Measurements from ENCODE around the gene ANO10. TPM values are rescaled to one million over a fixed set of nuclear protein-coding genes. Genes with fewer than 3 reads are reported as not detected.

ANO10 gene
- total RNA-seq, 2 experiments from 2014 or later = 6.3 to 8.9 TPM

- H3K27me3 Mint-ChIP-seq = no peaks in the 10 kb centered on the region
- CTCF ChIA-PET = no interaction called here
- H3K4me1 Mint-ChIP-seq (ENCODE audit: low read depth) = peaks cover 11% of the 10 kb centered on the region
- POLR2A ChIA-PET = no interaction called here
- no peak overlapping the region for H3K27ac Mint-ChIP-seq
- H3K36me3 Mint-ChIP-seq (ENCODE audit: low read depth) = peaks cover 17% of the 10 kb centered on the region
- intact Hi-C loops (cut with micrococcal nuclease) = no loop called here
- no peak for TF ChIP-seq CTCF (IDR thresholded peaks at IDR 0.05)
- ATAC-seq = no peak
- no peak overlapping the region for H3K4me3 Mint-ChIP-seq
- DNase-seq = no peak
- peaks cover 8% of the 10 kb centered on the region for H3K9me3 Mint-ChIP-seq
Measured at GRCh38 chr3:43435706-43436105, 186.1 kb downstream of the ANO10 start.

DNA sequence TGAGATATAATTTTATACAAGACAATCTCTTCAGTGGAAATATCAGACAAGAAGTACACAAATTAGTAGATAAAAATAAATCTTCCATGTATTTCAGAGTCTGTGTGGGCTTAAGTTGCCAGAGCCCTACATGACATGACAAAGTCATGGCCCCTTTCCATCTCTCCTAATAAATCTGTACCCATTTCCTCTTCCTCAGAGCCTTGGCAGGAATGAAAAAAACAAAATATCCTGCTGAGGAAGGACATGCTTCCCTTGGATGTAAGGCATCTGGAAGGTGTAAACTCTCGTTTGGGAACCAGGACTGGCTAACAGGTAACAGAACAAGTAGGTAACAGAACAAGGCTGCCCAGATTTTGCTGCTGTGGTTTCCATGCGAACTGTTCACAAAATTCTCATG, 187.4 kb downstream of the ANO10 start:
- intact Hi-C loops (cut with micrococcal nuclease) = no loop called here
- DNase-seq = no peak
- H3K4me1 Mint-ChIP-seq (ENCODE audit: low read depth) = peaks cover 4% of the 10 kb centered on the region
- H3K9me3 Mint-ChIP-seq = peaks cover 4% of the 10 kb centered on the region
- POLR2A ChIA-PET = no interaction called here
- TF ChIP-seq CTCF (IDR thresholded peaks at IDR 0.05) = no peak
- H3K36me3 Mint-ChIP-seq (ENCODE audit: low read depth) = peaks cover 17% of the 10 kb centered on the region
- H3K27me3 Mint-ChIP-seq = no peaks in the 10 kb centered on the region
- CTCF ChIA-PET = no interaction called here
- H3K4me3 Mint-ChIP-seq = no peak overlapping the region
- no peak for ATAC-seq
- H3K27ac Mint-ChIP-seq = no peak overlapping the region

DNA sequence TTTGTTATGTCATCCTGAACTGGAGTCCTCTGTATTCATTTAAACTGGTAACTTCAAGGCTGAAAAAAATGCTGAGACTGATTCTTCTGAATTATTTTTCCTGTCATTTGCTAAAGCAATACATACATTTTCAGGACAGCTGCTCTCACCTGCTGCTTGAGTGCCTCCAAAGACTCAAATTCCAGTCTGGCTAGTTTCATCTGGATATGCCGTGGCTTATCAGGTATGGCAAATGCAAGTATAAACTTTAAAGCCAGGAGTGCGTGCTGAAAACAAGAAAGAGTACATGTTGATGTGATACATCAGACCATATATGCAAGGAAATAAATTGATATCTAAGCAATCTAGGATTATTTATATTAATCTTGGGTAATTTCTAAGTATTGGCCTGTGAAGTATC, 189.3 kb downstream of the ANO10 start:
- CTCF ChIA-PET = no interaction called here
- DNase-seq (no peak), ATAC-seq (no peak)
- H3K36me3 Mint-ChIP-seq (ENCODE audit: low read depth) = peaks cover 11% of the 10 kb centered on the region
- POLR2A ChIA-PET = no interaction called here
- no peaks in the 10 kb centered on the region for H3K27me3 Mint-ChIP-seq
- no peak for TF ChIP-seq CTCF (IDR thresholded peaks at IDR 0.05)
- no peaks in the 10 kb centered on the region for H3K4me1 Mint-ChIP-seq (ENCODE audit: low read depth)
- H3K9me3 Mint-ChIP-seq = no peaks in the 10 kb centered on the region
- no peak overlapping the region for H3K4me3 Mint-ChIP-seq
- no peak overlapping the region for H3K27ac Mint-ChIP-seq
- intact Hi-C loops (cut with micrococcal nuclease) = no loop called here

DNA sequence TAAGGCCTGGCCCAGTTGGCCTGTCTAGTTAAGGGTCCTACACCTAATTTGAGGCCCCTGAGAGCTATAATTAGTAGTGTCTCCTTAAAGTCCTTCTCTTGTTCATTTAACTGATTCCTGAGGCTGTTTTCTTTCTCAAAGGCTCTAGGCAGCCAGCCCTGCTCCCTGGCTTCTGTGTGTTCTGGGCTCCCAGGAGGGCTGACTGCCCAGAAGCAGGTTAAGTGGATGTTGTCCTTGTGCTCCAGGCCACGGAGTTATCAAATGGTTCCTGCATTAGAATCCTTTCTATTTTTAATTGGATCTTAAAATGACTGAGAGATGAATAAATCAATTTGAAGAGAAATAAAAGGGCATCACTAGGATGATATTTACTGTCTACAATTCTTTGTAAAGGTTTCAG, 195.4 kb downstream of the ANO10 start:
- no peak for DNase-seq
- ATAC-seq = no peak
- H3K27me3 Mint-ChIP-seq = no peaks in the 10 kb centered on the region
- peaks cover 10% of the 10 kb centered on the region for H3K36me3 Mint-ChIP-seq (ENCODE audit: low read depth)
- intact Hi-C loops (cut with micrococcal nuclease) = no loop called here
- H3K4me3 Mint-ChIP-seq = no peak overlapping the region
- POLR2A ChIA-PET = interaction anchor here (0.6 kb wide), 1 partner anchor 92 kb away, joined by 5 read pairs; no protein-coding TSS in a partner anchor
- CTCF ChIA-PET = interaction anchor here (0.6 kb wide), 1 partner anchor 73 kb away, joined by 3 read pairs; no protein-coding TSS in a partner anchor
- no peak overlapping the region for H3K27ac Mint-ChIP-seq
- no peak for TF ChIP-seq CTCF (IDR thresholded peaks at IDR 0.05)
- H3K4me1 Mint-ChIP-seq (ENCODE audit: low read depth) = no peaks in the 10 kb centered on the region
- H3K9me3 Mint-ChIP-seq = peaks cover 7% of the 10 kb centered on the region

DNA sequence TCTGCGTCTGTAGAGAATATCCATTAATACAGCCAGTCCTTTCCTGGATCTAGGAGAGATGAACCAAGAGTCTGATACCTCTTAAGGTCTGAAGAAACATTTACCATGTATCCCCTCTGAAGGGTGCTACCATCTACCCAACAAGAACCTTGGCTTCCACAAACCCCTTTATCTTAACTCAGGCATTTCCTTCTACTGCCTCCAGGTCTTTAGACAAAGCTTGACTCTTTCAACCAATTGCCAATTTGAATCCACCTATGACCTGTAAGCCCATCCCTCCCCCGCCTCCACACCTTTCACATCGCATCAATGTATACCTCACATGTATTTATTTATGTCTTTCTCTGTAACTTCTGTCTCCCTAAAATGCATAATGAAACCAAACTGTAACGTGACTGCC, 196.0 kb downstream of the ANO10 start:
- POLR2A ChIA-PET = interaction anchor here (0.6 kb wide), 1 partner anchor 19 kb away, joined by 3 read pairs; no protein-coding TSS in a partner anchor
- Mint-ChIP-seq H3K4me1 (ENCODE audit: low read depth) (no peaks in the 10 kb centered on the region), H3K4me3 (no peak overlapping the region), H3K27me3 (no peaks in the 10 kb centered on the region), H3K27ac (no peak overlapping the region), H3K9me3 (peaks cover 7% of the 10 kb centered on the region), H3K36me3 (ENCODE audit: low read depth) (peaks cover 9% of the 10 kb centered on the region)
- CTCF ChIA-PET = interaction anchor here (0.6 kb wide), 1 partner anchor 72 kb away, joined by 3 read pairs; no protein-coding TSS in a partner anchor
- no peak for ATAC-seq
- intact Hi-C loops (cut with micrococcal nuclease) = no loop called here
- no peak for DNase-seq
- TF ChIP-seq CTCF (IDR thresholded peaks at IDR 0.05) = no peak

Data from activated CD8-positive, alpha-beta T cell treated with anti-CD3 and anti-CD28 coated beads for 36 hours (primary cell).